HEK293 (cell line): ENCODE data around the gene CH25H.

ENCODE experiments used
- CTCF ChIA-PET: fragments of 350-600 bp; formaldehyde crosslinking; extraction: SDS; loops from one replicate; lab custom pipeline; 2021; ENCODE audit warnings: antibody characterized with exemption; lab: Yijun Ruan, JAX
- POLR2A ChIA-PET: fragments of 300-600 bp; formaldehyde crosslinking; extraction: SDS; loops from one replicate; lab custom pipeline; 2020; ENCODE audit warnings: antibody characterized with exemption, inconsistent platforms; lab: Yijun Ruan, JAX
- H3K27ac ChIP-seq: fragments of 200-500 bp; sonication (Bioruptor generic); 2 replicates; pipeline ENCODE4 v1.5.1; 2014; ENCODE audit warnings: low read depth, low read length, control low read depth, inconsistent platforms; ENCODE audit errors: extremely low read depth
- H3K36me3 ChIP-seq, 2 experiments: fragments of 200-500 bp in 1 of 2; sonication (Bioruptor generic) in 1 of 2; 1 replicate in 1 of 2; 2 replicates in 1 of 2; pipeline ENCODE4 v1.5.1; 2014 to 2017; ENCODE audit warnings: inconsistent platforms in 2 of 2, low read length in 2 of 2; ENCODE audit not compliant: control insufficient read depth in 2 of 2, insufficient read depth in 1 of 2
- H3K4me1 ChIP-seq: fragments of 200-500 bp; sonication (Bioruptor generic); 2 replicates; pipeline ENCODE4 v1.5.1; 2014; ENCODE audit warnings: mild to moderate bottlenecking, low read length, inconsistent platforms; ENCODE audit not compliant: control insufficient read depth, insufficient read depth
- H3K4me3 ChIP-seq: 2 replicates; pipeline ENCODE4 v1.5.1; 2011; ENCODE audit warnings: low read depth, mild to moderate bottlenecking, control low read depth, low read length, moderate library complexity
- H3K9me3 ChIP-seq: fragments of 200-500 bp; sonication (Bioruptor generic); 2 replicates; pipeline ENCODE4 v1.5.1; 2014; ENCODE audit warnings: low read depth, low read length, inconsistent platforms; ENCODE audit not compliant: control insufficient read depth, insufficient read depth
- CTCF ChIP-seq: fragments of 450-650 bp; formaldehyde crosslinking; IDR thresholded peaks from 2 replicates; pipeline ENCODE4 v1.5.1; 2016; ENCODE audit warnings: missing biosample characterization, missing genetic modification characterization
- EGR2 ChIP-seq: fragments of 450-650 bp; formaldehyde crosslinking; IDR thresholded peaks from 2 replicates; pipeline ENCODE4 v1.5.1; 2016; ENCODE audit warnings: low read depth, missing biosample characterization, missing genetic modification characterization
- KLF16 ChIP-seq: fragments of 450-650 bp; formaldehyde crosslinking; IDR thresholded peaks from 2 replicates; pipeline ENCODE4 v1.5.1; 2017; ENCODE audit warnings: missing biosample characterization, missing genetic modification characterization
- REST ChIP-seq: fragments of 450-650 bp; formaldehyde crosslinking; IDR thresholded peaks from 2 replicates; pipeline ENCODE4 v1.5.1; 2016; ENCODE audit warnings: missing biosample characterization, missing genetic modification characterization
- SALL2 ChIP-seq: fragments of 450-650 bp; formaldehyde crosslinking; IDR thresholded peaks from 2 replicates; pipeline ENCODE4 v1.5.0; 2017; ENCODE audit warnings: missing biosample characterization, mild to moderate bottlenecking, missing genetic modification characterization, borderline replicate concordance
- SP3 ChIP-seq: fragments of 450-650 bp; formaldehyde crosslinking; IDR thresholded peaks from 2 replicates; pipeline ENCODE4 v1.5.1; 2016; ENCODE audit warnings: missing biosample characterization, missing genetic modification characterization
- ZBTB26 ChIP-seq: fragments of 450-650 bp; formaldehyde crosslinking; optimal IDR thresholded peaks from 2 replicates; pipeline ENCODE3; 2016; ENCODE audit warnings: missing biosample characterization, mild to moderate bottlenecking, missing genetic modification characterization
- ZBTB8A ChIP-seq: fragments of 450-650 bp; formaldehyde crosslinking; IDR thresholded peaks from 2 replicates; pipeline ENCODE4 v1.5.1; 2016; ENCODE audit warnings: missing biosample characterization, missing genetic modification characterization
- ZNF114 ChIP-seq: fragments of 450-650 bp; formaldehyde crosslinking; IDR thresholded peaks from 2 replicates; pipeline ENCODE4 v1.5.0; 2017; ENCODE audit warnings: missing biosample characterization, missing genetic modification characterization
- ZNF140 ChIP-seq: fragments of 450-650 bp; formaldehyde crosslinking; IDR thresholded peaks from 2 replicates; pipeline ENCODE4 v1.5.1; 2016; ENCODE audit warnings: missing biosample characterization, missing genetic modification characterization
- ZNF239 ChIP-seq: fragments of 450-650 bp; formaldehyde crosslinking; IDR thresholded peaks from 2 replicates; pipeline ENCODE4 v1.5.1; 2016; ENCODE audit warnings: missing biosample characterization, missing genetic modification characterization
- ZNF324 ChIP-seq: fragments of 450-650 bp; formaldehyde crosslinking; IDR thresholded peaks from 2 replicates; pipeline ENCODE4 v1.5.1; 2016; ENCODE audit warnings: missing biosample characterization, missing genetic modification characterization
- ZNF48 ChIP-seq: fragments of 450-650 bp; formaldehyde crosslinking; IDR thresholded peaks from 2 replicates; pipeline ENCODE4 v1.5.1; 2016; ENCODE audit warnings: missing biosample characterization, missing genetic modification characterization
- ZNF488 ChIP-seq: fragments of 450-650 bp; formaldehyde crosslinking; IDR thresholded peaks from 2 replicates; pipeline ENCODE4 v1.5.1; 2016; ENCODE audit warnings: missing biosample characterization, missing genetic modification characterization
- ZNF555 ChIP-seq: fragments of 450-650 bp; formaldehyde crosslinking; conservative IDR thresholded peaks from 2 replicates; pipeline ENCODE4 v1.5.1; 2017; ENCODE audit warnings: missing biosample characterization, mild to moderate bottlenecking, missing genetic modification characterization, inconsistent platforms
- ZNF621 ChIP-seq: fragments of 450-650 bp; formaldehyde crosslinking; IDR thresholded peaks from 2 replicates; pipeline ENCODE4 v1.5.1; 2017; ENCODE audit warnings: missing biosample characterization, missing genetic modification characterization
- ZNF626 ChIP-seq: fragments of 450-650 bp; sonication (Bioruptor Pico); formaldehyde crosslinking; IDR thresholded peaks from 2 replicates; pipeline ENCODE4 v1.5.1; 2018; ENCODE audit warnings: missing biosample characterization, missing genetic modification characterization, inconsistent platforms
- ZNF664 ChIP-seq: fragments of 450-650 bp; formaldehyde crosslinking; IDR thresholded peaks from 2 replicates; pipeline ENCODE4 v1.5.1; 2016; ENCODE audit warnings: missing biosample characterization, missing genetic modification characterization
- ZNF704 ChIP-seq: fragments of 450-650 bp; formaldehyde crosslinking; IDR thresholded peaks from 2 replicates; pipeline ENCODE4 v1.5.1; 2016; ENCODE audit warnings: missing biosample characterization, missing genetic modification characterization
- ZNF747 ChIP-seq: fragments of 450-650 bp; formaldehyde crosslinking; IDR thresholded peaks from 2 replicates; pipeline ENCODE4 v1.5.1; 2016; ENCODE audit warnings: missing biosample characterization, missing genetic modification characterization
- ZNF76 ChIP-seq: fragments of 450-650 bp; formaldehyde crosslinking; IDR thresholded peaks from 2 replicates; pipeline ENCODE4; 2016; ENCODE audit warnings: low read depth, missing biosample characterization, missing genetic modification characterization, borderline replicate concordance
- ZNF830 ChIP-seq: fragments of 450-650 bp; IDR thresholded peaks from 2 replicates; pipeline ENCODE4 v1.5.0; 2018; ENCODE audit warnings: missing biosample characterization, missing genetic modification characterization, low read depth, mild to moderate bottlenecking, moderate library complexity
- ZSCAN18 ChIP-seq: fragments of 450-650 bp; formaldehyde crosslinking; IDR thresholded peaks from 2 replicates; pipeline ENCODE4 v1.5.1; 2016; ENCODE audit warnings: missing biosample characterization, missing genetic modification characterization
- ZSCAN30 ChIP-seq: fragments of 450-650 bp; IDR thresholded peaks from 2 replicates; pipeline ENCODE4 v1.5.1; 2018; ENCODE audit warnings: missing biosample characterization, mild to moderate bottlenecking, missing genetic modification characterization, moderate library complexity

Gene CH25H

GRCh38 chr10:89182894-89183293 lies 24.2 kb downstream of the CH25H start:
- H3K36me3 ChIP-seq, result no peaks in the 10 kb centered on the region
- H3K4me3 ChIP-seq, result no peak overlapping the region
- ChIA-PET CTCF (no interaction called here), POLR2A (no interaction called here)
- no peak overlapping the region for H3K27ac ChIP-seq
- peaks cover 13% of the 10 kb centered on the region for H3K4me1 ChIP-seq
- TF ChIP-seq ZNF324 (tag by site-specific recombination), result no peak
- TF ChIP-seq ZNF48 (tag by site-specific recombination), result no peak
- no peak for TF ChIP-seq SALL2 (tag by site-specific recombination)
- H3K9me3 ChIP-seq, result no peaks in the 10 kb centered on the region

GRCh38 chr10:89175816-89176215 lies 31.3 kb downstream of the CH25H start:
- Histone ChIP-seq H3K9me3 (no peaks in the 10 kb centered on the region), H3K4me3 (no peak overlapping the region), H3K4me1 (no peaks in the 10 kb centered on the region), H3K36me3 (no peaks in the 10 kb centered on the region), H3K27ac (no peak overlapping the region)
- ChIA-PET POLR2A (no interaction called here), CTCF (no interaction called here)
- TF ChIP-seq ZNF555 (no peak), REST (tag by site-specific recombination) (no peak), ZNF76 (tag by site-specific recombination) (no peak), ZNF704 (tag by site-specific recombination) (no peak), ZNF621 (tag by site-specific recombination) (no peak), ZBTB26 (tag by site-specific recombination) (no peak), SP3 (tag by site-specific recombination) (no peak), KLF16 (no peak), ZNF830 (tag by site-specific recombination) (no peak), ZSCAN30 (no peak), ZSCAN18 (tag by site-specific recombination) (no peak)

- Histone ChIP-seq H3K4me3 (no peak overlapping the region), H3K9me3 (no peaks in the 10 kb centered on the region), H3K27ac (no peak overlapping the region), H3K36me3 (no peaks in the 10 kb centered on the region), H3K4me1 (no peaks in the 10 kb centered on the region)
- POLR2A ChIA-PET, result no interaction called here
- CTCF ChIA-PET, result no interaction called here
- no peak for TF ChIP-seq EGR2 (tag by site-specific recombination)
- TF ChIP-seq ZNF555, result no peak
- no peak for TF ChIP-seq ZBTB8A
- no peak for TF ChIP-seq ZNF114 (tag by site-specific recombination)
- no peak for TF ChIP-seq ZNF747 (tag by site-specific recombination)
- TF ChIP-seq ZNF664 (tag by site-specific recombination), result no peak
- TF ChIP-seq ZNF626 (tag by site-specific recombination), result no peak
- TF ChIP-seq ZNF140 (tag by site-specific recombination), result no peak
- TF ChIP-seq CTCF (tag by site-specific recombination), result no peak
- no peak for TF ChIP-seq ZNF488 (tag by site-specific recombination)
- TF ChIP-seq ZNF239 (tag by site-specific recombination), result no peak
Observed at GRCh38 chr10:89173075-89173474, 34.0 kb downstream of the CH25H start.
